ENCODE measurements around the gene MED26. TPM values are rescaled to one million over a fixed set of nuclear protein-coding genes. Genes with fewer than 3 reads are reported as not detected.

Gene MED26
- total and polyA plus RNA-seq, 4 donors = 7.0 to 18.2 (median 8.2) TPM

DNA sequence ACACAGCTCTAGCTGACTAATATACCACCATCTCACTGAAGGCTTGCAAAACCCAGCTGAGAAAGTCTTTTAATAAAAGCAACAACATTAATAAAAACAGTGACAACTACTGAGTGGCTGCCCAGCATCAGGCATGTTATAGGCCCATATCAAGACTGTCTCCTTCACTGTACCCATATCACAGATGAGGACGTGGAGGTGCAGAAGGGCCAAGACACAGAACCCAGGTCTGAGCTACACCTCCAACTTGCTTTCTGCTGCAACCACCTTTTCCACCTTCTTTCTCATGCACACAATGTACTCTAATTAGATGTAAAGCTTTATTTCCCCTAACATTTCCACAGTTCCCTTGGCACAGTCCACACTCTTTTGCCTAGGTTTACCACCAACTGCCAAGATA is 10.7 kb upstream of the MED26 start:
- Histone ChIP-seq H3K9me3 (ENCODE audit: control insufficient read depth in 4 of 4, insufficient read depth in 3 of 4, low read length in 3 of 4) (no peaks in the 10 kb centered on the region), H3K27me3 (ENCODE audit: control insufficient read depth in 3 of 3, insufficient read depth in 3 of 3, low read length in 2 of 3) (no peaks in the 10 kb centered on the region), H3K4me3 (no peak overlapping the region), H3K27ac (ENCODE audit: low read depth in 1 of 2, low read length in 1 of 2) (no peak overlapping the region), H3K9ac (ENCODE audit: insufficient read depth in 1 of 2, low read length in 2 of 2) (no peak overlapping the region), H3K36me3 (ENCODE audit: control insufficient read depth in 4 of 4, insufficient read depth in 4 of 4, low read length in 4 of 4) (peaks cover 14 to 34% (median 18%) of the 10 kb centered on the region in 4 donors), H3K4me1 (ENCODE audit: control insufficient read depth in 5 of 5, insufficient read depth in 5 of 5, low read length in 5 of 5) (peaks cover 0 to 2% (median 0%) of the 10 kb centered on the region in 5 donors)
- TF ChIP-seq, protein P1, sequence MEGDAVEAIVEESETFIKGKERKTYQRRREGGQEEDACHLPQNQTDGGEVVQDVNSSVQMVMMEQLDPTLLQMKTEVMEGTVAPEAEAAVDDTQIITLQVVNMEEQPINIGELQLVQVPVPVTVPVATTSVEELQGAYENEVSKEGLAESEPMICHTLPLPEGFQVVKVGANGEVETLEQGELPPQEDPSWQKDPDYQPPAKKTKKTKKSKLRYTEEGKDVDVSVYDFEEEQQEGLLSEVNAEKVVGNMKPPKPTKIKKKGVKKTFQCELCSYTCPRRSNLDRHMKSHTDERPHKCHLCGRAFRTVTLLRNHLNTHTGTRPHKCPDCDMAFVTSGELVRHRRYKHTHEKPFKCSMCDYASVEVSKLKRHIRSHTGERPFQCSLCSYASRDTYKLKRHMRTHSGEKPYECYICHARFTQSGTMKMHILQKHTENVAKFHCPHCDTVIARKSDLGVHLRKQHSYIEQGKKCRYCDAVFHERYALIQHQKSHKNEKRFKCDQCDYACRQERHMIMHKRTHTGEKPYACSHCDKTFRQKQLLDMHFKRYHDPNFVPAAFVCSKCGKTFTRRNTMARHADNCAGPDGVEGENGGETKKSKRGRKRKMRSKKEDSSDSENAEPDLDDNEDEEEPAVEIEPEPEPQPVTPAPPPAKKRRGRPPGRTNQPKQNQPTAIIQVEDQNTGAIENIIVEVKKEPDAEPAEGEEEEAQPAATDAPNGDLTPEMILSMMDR (IDR thresholded peaks at IDR 0.05; ENCODE audit: control extremely low read depth, extremely low read depth) = no peak
- no peak for ATAC-seq (ENCODE audit: insufficient read depth, low FRiP score)
- WGBS, 2 donors = 94 to 100% methylated on average over 1 of the region's 1 CpG
- no peak for DNase-seq

DNA sequence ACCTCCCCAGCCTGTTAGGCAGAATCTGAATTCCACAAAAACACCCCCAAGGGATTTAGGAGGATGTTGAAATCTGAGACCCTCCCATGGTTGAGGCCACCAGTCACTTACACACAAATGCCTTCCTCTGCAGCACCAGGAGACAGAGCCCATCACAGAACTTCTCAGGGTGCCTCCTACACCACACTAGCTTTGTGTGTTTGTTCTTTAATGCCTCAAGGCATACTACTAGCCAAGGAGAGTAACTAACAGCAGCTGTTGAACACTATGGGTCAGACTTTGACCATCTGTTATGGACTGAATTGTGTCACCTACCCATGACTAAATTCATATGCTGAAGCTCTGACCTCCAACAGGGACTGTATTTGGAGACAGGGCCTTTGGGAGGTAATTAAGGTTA is 9.5 kb upstream of the MED26 start:
- TF ChIP-seq, protein P1 (IDR thresholded peaks at IDR 0.05; ENCODE audit: control extremely low read depth, extremely low read depth) = no peak
- Histone ChIP-seq H3K4me1 (ENCODE audit: control insufficient read depth in 5 of 5, insufficient read depth in 5 of 5, low read length in 5 of 5) (peaks cover 0 to 2% (median 0%) of the 10 kb centered on the region in 5 donors), H3K9me3 (ENCODE audit: control insufficient read depth in 4 of 4, insufficient read depth in 3 of 4, low read length in 3 of 4) (no peaks in the 10 kb centered on the region), H3K27ac (ENCODE audit: low read depth in 1 of 2, low read length in 1 of 2) (no peak overlapping the region), H3K4me3 (no peak overlapping the region), H3K36me3 (ENCODE audit: control insufficient read depth in 4 of 4, insufficient read depth in 4 of 4, low read length in 4 of 4) (peaks cover 13 to 37% (median 15%) of the 10 kb centered on the region in 4 donors), H3K27me3 (ENCODE audit: control insufficient read depth in 3 of 3, insufficient read depth in 3 of 3, low read length in 2 of 3) (no peaks in the 10 kb centered on the region), H3K9ac (ENCODE audit: insufficient read depth in 1 of 2, low read length in 2 of 2) (no peak overlapping the region)
- ATAC-seq (ENCODE audit: insufficient read depth, low FRiP score) = no peak
- DNase-seq = no peak

DNA sequence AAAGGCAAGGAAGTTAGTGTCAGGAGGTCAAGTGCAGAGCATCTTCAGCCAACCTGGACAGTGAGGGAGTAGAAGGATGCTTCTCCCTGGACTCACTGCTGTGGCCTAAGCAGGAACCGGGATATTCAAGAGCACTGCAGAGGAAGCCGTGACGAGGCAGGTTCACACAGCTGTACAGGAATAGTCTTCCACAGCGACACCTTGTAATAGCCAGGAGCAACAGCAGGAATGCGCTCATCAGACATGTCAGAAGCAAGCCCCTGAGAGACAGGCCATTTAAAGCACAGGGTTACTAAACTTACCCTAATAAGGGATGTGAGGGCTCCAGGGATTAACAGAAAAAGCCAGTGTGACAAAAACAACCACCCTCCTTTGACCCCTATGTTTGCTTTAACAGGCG is 3.5 kb upstream of the MED26 start:
- peaks cover 3 to 16% (median 6%) of the 10 kb centered on the region in 5 donors for H3K4me1 ChIP-seq (ENCODE audit: control insufficient read depth in 5 of 5, insufficient read depth in 5 of 5, low read length in 5 of 5)
- H3K9me3 ChIP-seq (ENCODE audit: control insufficient read depth in 4 of 4, insufficient read depth in 3 of 4, low read length in 3 of 4) = peaks cover 0 to 2% (median 0%) of the 10 kb centered on the region in 4 donors
- H3K4me3 ChIP-seq = no peak overlapping the region
- H3K36me3 ChIP-seq (ENCODE audit: control insufficient read depth in 4 of 4, insufficient read depth in 4 of 4, low read length in 4 of 4) = peaks cover 0 to 18% (median 7%) of the 10 kb centered on the region in 4 donors
- no peak for ATAC-seq (ENCODE audit: insufficient read depth, low FRiP score)
- WGBS, 2 donors = 92 to 93% methylated on average over 6 of the region's 6 CpGs
- TF ChIP-seq, protein P1 (IDR thresholded peaks at IDR 0.05; ENCODE audit: control extremely low read depth, extremely low read depth) = no peak
- no peak overlapping the region for H3K9ac ChIP-seq (ENCODE audit: insufficient read depth in 1 of 2, low read length in 2 of 2)
- DNase-seq = no peak
- H3K27ac ChIP-seq (ENCODE audit: low read depth in 1 of 2, low read length in 1 of 2) = no peak overlapping the region
- no peaks in the 10 kb centered on the region for H3K27me3 ChIP-seq (ENCODE audit: control insufficient read depth in 3 of 3, insufficient read depth in 3 of 3, low read length in 2 of 3)
